B cell (primary cell): ENCODE measurements around the gene SIPA1L3. TPM values are rescaled to one million over a fixed set of nuclear protein-coding genes. Genes with fewer than 3 reads are reported as not detected.

ENCODE experiments used
- ATAC-seq: fragments of 200-7000 bp; cut with Tn5 transposase; one replicate; pipeline ENCODE4 v1.10.0; 2021; ENCODE audit warnings: low read depth, mild to moderate bottlenecking, moderate number of reproducible peaks, moderate library complexity
- CTCF ChIA-PET: fragments of 350-600 bp; sonication (Branson Sonifier 250); formaldehyde crosslinking; loops from one replicate; lab custom pipeline; 2021; ENCODE audit warnings: antibody characterized with exemption, inconsistent platforms; lab: Charles Lee
- POLR2A ChIA-PET: fragments of 350-600 bp; sonication (Branson Sonifier 250); formaldehyde crosslinking; loops from one replicate; lab custom pipeline; 2021; ENCODE audit warnings: antibody characterized with exemption; lab: Charles Lee
- DNase-seq: peaks from one replicate; pipeline ENCODE4 v3.0.0; 2013
- H2AFZ ChIP-seq: 2 replicates; pipeline ENCODE4 v1.6.1; 2012; ENCODE audit warnings: mild to moderate bottlenecking, low read depth, low read length; ENCODE audit not compliant: insufficient read depth, poor library complexity, severe bottlenecking
- H3K27ac ChIP-seq, 2 donors: 1 replicate in 1 of 2; 2 replicates in 1 of 2; pipeline ENCODE4 v1.5.1; 2012 to 2013; ENCODE audit warnings: low read length in 2 of 2, mild to moderate bottlenecking in 2 of 2, moderate library complexity in 1 of 2
- H3K27me3 ChIP-seq, 4 experiments: fragments of 200-600 bp in 1 of 4; sonication (generic) in 1 of 4; replicated peaks in 1 of 4; 1 replicate in 2 of 4; 2 replicates in 2 of 4; pipeline versions ENCODE4 v1.6.1 to v1.7.0; 2013 to 2016; ENCODE audit warnings: low read length in 3 of 4, mild to moderate bottlenecking in 2 of 4, mixed read lengths in 1 of 4, moderate library complexity in 1 of 4; ENCODE audit not compliant: insufficient read depth in 4 of 4, control insufficient read depth in 3 of 4; ENCODE audit errors: control extremely low read depth in 1 of 4
- H3K36me3 ChIP-seq, 2 experiments: replicated peaks in 1 of 2; 1 replicate in 1 of 2; 2 replicates in 1 of 2; pipeline versions ENCODE4 v1.6.1 to v1.7.1; 2013; ENCODE audit warnings: low read length in 1 of 2; ENCODE audit not compliant: insufficient read depth in 2 of 2, control insufficient read depth in 1 of 2; ENCODE audit errors: control extremely low read depth in 1 of 2, extremely low read depth in 1 of 2
- H3K4me1 ChIP-seq, 2 donors: fragments of 200-600 bp in 1 of 2; sonication (generic) in 1 of 2; 1 replicate in 1 of 2; 2 replicates in 1 of 2; pipeline versions ENCODE4 v1.5.1 to v1.6.1; 2013 to 2017; ENCODE audit warnings: low read length in 2 of 2; ENCODE audit not compliant: control insufficient read depth in 2 of 2, insufficient read depth in 2 of 2
- H3K4me2 ChIP-seq: replicated peaks from 2 replicates; pipeline ENCODE3; 2012; ENCODE audit warnings: mild to moderate bottlenecking, low read depth, low read length; ENCODE audit not compliant: poor library complexity, severe bottlenecking
- H3K4me3 ChIP-seq, 5 experiments: fragments of 200-600 bp in 1 of 5; sonication (generic) in 1 of 5; 1 replicate in 3 of 5; 2 replicates in 2 of 5; pipeline versions ENCODE4 v1.5.1 to v1.7.0; 2011 to 2016; ENCODE audit warnings: low read length in 4 of 5, mild to moderate bottlenecking in 4 of 5, low read depth in 2 of 5, control low read depth in 1 of 5, moderate library complexity in 1 of 5; ENCODE audit not compliant: insufficient read depth in 1 of 5; ENCODE audit errors: control extremely low read depth in 1 of 5, extremely low read depth in 1 of 5
- H3K79me2 ChIP-seq: fragments of 200-600 bp; sonication (generic); one replicate; pipeline ENCODE4 v1.6.0; 2016; ENCODE audit warnings: low read length; ENCODE audit not compliant: control insufficient read depth, insufficient read depth
- H3K9ac ChIP-seq: fragments of 200-600 bp; sonication (generic); 2 replicates; pipeline ENCODE4 v1.6.1; 2017; ENCODE audit warnings: mild to moderate bottlenecking, low read length, moderate library complexity
- H3K9me3 ChIP-seq, 3 donors: one replicate each; pipeline versions ENCODE4 v1.6.1 to v1.7.1; 2013; ENCODE audit warnings: low read length in 2 of 3; ENCODE audit not compliant: control insufficient read depth in 2 of 3, insufficient read depth in 1 of 3; ENCODE audit errors: control extremely low read depth in 1 of 3
- H4K20me1 ChIP-seq: 2 replicates; pipeline ENCODE4 v1.6.0; 2012; ENCODE audit warnings: mild to moderate bottlenecking, low read length; ENCODE audit not compliant: insufficient read depth, control insufficient read depth, poor library complexity, severe bottlenecking
- H3K27ac Mint-ChIP-seq: one replicate; pipeline ENCODE4 v1.8.0; 2021; ENCODE audit warnings: mixed read lengths
- H3K27me3 Mint-ChIP-seq: one replicate; pipeline ENCODE4 v1.8.0; 2021; ENCODE audit warnings: mixed read lengths
- H3K4me1 Mint-ChIP-seq: one replicate; pipeline ENCODE4 v1.8.0; 2021; ENCODE audit warnings: mixed read lengths
- H3K4me3 Mint-ChIP-seq: one replicate; pipeline ENCODE4 v1.8.0; 2021; ENCODE audit warnings: mixed read lengths
- H3K9me3 Mint-ChIP-seq: one replicate; pipeline ENCODE4 v1.8.0; 2022; ENCODE audit warnings: mixed read lengths; ENCODE audit not compliant: insufficient read depth
- CTCF ChIP-seq: fragments of 200-600 bp; IDR thresholded peaks from one replicate; pipeline ENCODE4 v1.8.0; 2022; ENCODE audit warnings: antibody characterized with exemption, mild to moderate bottlenecking
- EZH2 ChIP-seq: IDR thresholded peaks from 2 replicates; pipeline ENCODE4 v1.6.1; 2012; ENCODE audit warnings: borderline replicate concordance, low read depth, mild to moderate bottlenecking, moderate library complexity, low read length; ENCODE audit not compliant: insufficient read depth, poor library complexity, severe bottlenecking
- WGBS: methylation state at CpG from one replicate; pipeline ENCODE4 v1.1.5; 2013; ENCODE audit warnings: missing lambda C conversion rate; ENCODE audit not compliant: insufficient coverage; 5-methylcytosine and 5-hydroxymethylcytosine counted together
- intact Hi-C: fragments of 100-400 bp; cut with micrococcal nuclease; formaldehyde crosslinking; loops from one replicate; pipeline ENCODE4 v1.10.0; 2022
- polyA minus RNA-seq: library from RNA; depleted of rRNA, polyadenylated mRNA; stranded (reverse); fragments of >200 nt; gene quantifications from 2 replicates; pipeline ENCODE4 v1.2.3, GENCODE V29; 2012
- polyA plus RNA-seq: library from polyadenylated mRNA; depleted of rRNA; stranded (reverse); fragments of >200 nt; gene quantifications from 2 replicates; pipeline ENCODE4 v1.2.3, GENCODE V29; 2012
- total RNA-seq, 2 donors: library from RNA; stranded (reverse); fragments of 120-200 nt in 1 of 2; gene quantifications; 1 replicate in 1 of 2; 2 replicates in 1 of 2; pipeline versions ENCODE4 v1.2.3 to v1.2.4, GENCODE V29; 2013 to 2022

SIPA1L3 gene
- total RNA-seq (290 and 295 TPM in 2 replicates), polyA plus RNA-seq (48.3 and 59.5 TPM in 2 replicates), polyA minus RNA-seq (103 and 233 TPM in 2 replicates)
- 58.2 TPM for total RNA-seq (2013)

- H3K27me3 Mint-ChIP-seq = no peaks in the 10 kb centered on the region
- intact Hi-C loops = loop anchor here (1.0 to 10.0 kb wide), 10 partner anchors 21 to 708 kb away; partner anchors contain the start of genes DPF1, EIF3K, MAP4K1 and PSMD8
- TF ChIP-seq CTCF (no peak), EZH2 (no peak)
- peaks cover 6% of the 10 kb centered on the region for H3K9me3 Mint-ChIP-seq
- Histone ChIP-seq H3K36me3 (peaks cover 0 to 8% of the 10 kb centered on the region in 2 experiments), H3K4me2 (peak within 1 kb of the TSS; percentile 85), H3K9ac (peak within 1 kb of the TSS; percentile 89), H3K79me2 (peaks cover 51% of the 10 kb centered on the region), H2AFZ (peak within 1 kb of the TSS; percentile 86), H3K27me3 (no peaks in the 10 kb centered on the region), H4K20me1 (peaks cover 4% of the 10 kb centered on the region), H3K4me3 (peak within 1 kb of the TSS; percentile 68 to 99 (median 94)), H3K9me3 (peaks cover 0 to 9% (median 0%) of the 10 kb centered on the region in 3 donors), H3K27ac (peak within 1 kb of the TSS; percentile 64 to 84), H3K4me1 (peaks cover 55 to 63% of the 10 kb centered on the region in 2 donors)
- ChIA-PET POLR2A (interaction anchor here (0.5 to 4.2 kb wide), 18 partner anchors 8 to 477 kb away, joined by 3 to 46 read pairs (median 8); partner anchors contain the start of genes CATSPERG and SPINT2), CTCF (interaction anchor here (0.5 to 9.9 kb wide), 23 partner anchors 12 to 467 kb away, joined by 3 to 186 read pairs (median 6); partner anchors contain the start of gene PSMD8)
- WGBS = under 1% methylated on average over 88 of the region's 95 CpGs
- H3K27ac Mint-ChIP-seq = peak within 1 kb of the TSS; percentile 96
- ATAC-seq (peak; percentile 93), DNase-seq (peak; percentile 96)
- peaks cover 58% of the 10 kb centered on the region for H3K4me1 Mint-ChIP-seq
- peak within 1 kb of the TSS; percentile 91 for H3K4me3 Mint-ChIP-seq
Observed at GRCh38 chr19:37906869-37907734, at the start of gene SIPA1L3. Gene SIPA1L3 (plus strand): TSS chr19:37907208. CDS start chr19:38081566, 174,358 bp downstream.
